AG04450 (cell line): ENCODE results near the gene NCAM1. TPM values are rescaled to one million over a fixed set of nuclear protein-coding genes. Genes with fewer than 3 reads are reported as not detected.

Experiments
- CTCF ChIA-PET: fragments of 300-600, 350-600 bp; formaldehyde crosslinking; extraction: SDS; loops from one replicate; lab custom pipeline; 2022; ENCODE audit warnings: antibody characterized with exemption, inconsistent platforms; lab: Charles Lee
- POLR2A ChIA-PET: fragments of 350-600 bp; formaldehyde crosslinking; extraction: SDS; loops from one replicate; lab custom pipeline; 2021; ENCODE audit warnings: antibody characterized with exemption, inconsistent platforms; lab: Yijun Ruan, JAX
- DNase-seq: peaks from one replicate; pipeline ENCODE4 v3.0.0-alpha.2; 2011; ENCODE audit warnings: low read depth, low spot score
- H3K27ac ChIP-seq: one replicate; pipeline ENCODE4 v1.5.1; 2012; ENCODE audit warnings: low read depth, low read length, control low read depth
- H3K27me3 ChIP-seq: one replicate; pipeline ENCODE4 v1.6.0; 2012; ENCODE audit warnings: low read length; ENCODE audit not compliant: control insufficient read depth, insufficient read depth
- H3K4me3 ChIP-seq: 2 replicates; pipeline ENCODE4 v1.5.1; 2011; ENCODE audit warnings: mild to moderate bottlenecking, low read depth, low read length, control low read depth
- H3K9me3 ChIP-seq: 2 replicates; pipeline ENCODE4 v1.5.1; 2012; ENCODE audit warnings: low read length; ENCODE audit not compliant: control insufficient read depth, insufficient read depth
- CTCF ChIP-seq: IDR thresholded peaks from 2 replicates; pipeline ENCODE4 v1.5.1; 2011; ENCODE audit warnings: low read depth, low read length, control low read depth, inconsistent platforms
- polyA plus RNA-seq: library from polyadenylated mRNA; depleted of rRNA; stranded (reverse); fragments of >200 nt; gene quantifications from 2 replicates; pipeline ENCODE4 v1.2.3, GENCODE V29; 2011

NCAM1 gene
- polyA plus RNA-seq, 1 experiment, result not detected

GRCh38 chr11:112983887-112984286 lies 22.7 kb downstream of the NCAM1 start:
- TF ChIP-seq CTCF, result no peak

DNA sequence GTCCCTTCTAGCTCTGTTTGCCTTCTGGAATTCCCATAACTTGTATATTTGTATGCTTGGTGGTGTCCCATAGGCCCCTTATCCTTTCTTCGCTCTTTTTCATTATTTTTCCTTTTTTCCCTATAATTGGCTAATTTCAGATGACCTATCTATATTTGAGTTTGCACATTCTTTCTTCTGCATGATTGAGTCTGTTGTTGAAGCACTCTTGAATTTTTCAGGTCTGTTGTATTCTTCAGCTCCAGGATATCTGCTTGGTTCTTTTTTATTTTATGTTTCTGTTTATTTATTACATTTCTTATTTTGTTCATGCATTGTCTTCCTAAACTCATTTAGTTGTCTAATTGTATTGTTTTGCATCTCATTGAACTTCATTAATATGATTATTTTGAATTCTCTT lies 28.0 kb downstream of the NCAM1 start:
- no peak for DNase-seq
- H3K27ac ChIP-seq, result no peak overlapping the region
- no peaks in the 10 kb centered on the region for H3K27me3 ChIP-seq
- no peaks in the 10 kb centered on the region; the same call in 1 of the 2 replicates for H3K9me3 ChIP-seq
- ChIA-PET POLR2A (no interaction called here), CTCF (no interaction called here)
- no peak overlapping the region for H3K4me3 ChIP-seq
- TF ChIP-seq CTCF, result no peak

More at GRCh38 chr11:112983887-112984286, 22.7 kb downstream of the NCAM1 start:
- ChIA-PET POLR2A (no interaction called here), CTCF (no interaction called here)
- no peaks in the 10 kb centered on the region for H3K9me3 ChIP-seq
- DNase-seq, result no peak
- H3K27ac ChIP-seq, result no peak overlapping the region
- H3K27me3 ChIP-seq, result no peaks in the 10 kb centered on the region
- H3K4me3 ChIP-seq, result no peak overlapping the region

DNA sequence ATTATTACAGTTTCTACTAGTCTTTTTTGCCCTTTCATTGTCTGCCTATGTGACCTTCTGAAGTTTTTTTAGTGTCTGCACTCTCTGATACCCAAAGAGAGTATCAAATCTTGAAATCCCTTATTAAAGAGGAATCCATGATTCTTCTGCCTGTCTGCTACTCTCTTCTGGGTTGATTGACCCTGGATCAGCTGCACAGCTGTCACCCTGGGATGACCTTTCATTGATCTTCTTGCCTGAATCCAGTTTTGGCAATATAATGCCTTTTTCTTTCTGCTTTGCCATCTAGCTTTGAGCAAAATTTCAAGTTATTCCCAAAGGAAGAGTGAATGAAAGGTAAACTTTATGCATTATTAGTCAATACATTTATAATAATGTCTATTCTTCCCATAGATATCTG lies 32.6 kb downstream of the NCAM1 start:
- ChIA-PET CTCF (no interaction called here), POLR2A (no interaction called here)
- TF ChIP-seq CTCF, result no peak
- H3K27ac ChIP-seq, result no peak overlapping the region
- no peak for DNase-seq
- no peaks in the 10 kb centered on the region; the same call in 1 of the 2 replicates for H3K9me3 ChIP-seq
- no peak overlapping the region for H3K4me3 ChIP-seq
- no peaks in the 10 kb centered on the region for H3K27me3 ChIP-seq

DNA sequence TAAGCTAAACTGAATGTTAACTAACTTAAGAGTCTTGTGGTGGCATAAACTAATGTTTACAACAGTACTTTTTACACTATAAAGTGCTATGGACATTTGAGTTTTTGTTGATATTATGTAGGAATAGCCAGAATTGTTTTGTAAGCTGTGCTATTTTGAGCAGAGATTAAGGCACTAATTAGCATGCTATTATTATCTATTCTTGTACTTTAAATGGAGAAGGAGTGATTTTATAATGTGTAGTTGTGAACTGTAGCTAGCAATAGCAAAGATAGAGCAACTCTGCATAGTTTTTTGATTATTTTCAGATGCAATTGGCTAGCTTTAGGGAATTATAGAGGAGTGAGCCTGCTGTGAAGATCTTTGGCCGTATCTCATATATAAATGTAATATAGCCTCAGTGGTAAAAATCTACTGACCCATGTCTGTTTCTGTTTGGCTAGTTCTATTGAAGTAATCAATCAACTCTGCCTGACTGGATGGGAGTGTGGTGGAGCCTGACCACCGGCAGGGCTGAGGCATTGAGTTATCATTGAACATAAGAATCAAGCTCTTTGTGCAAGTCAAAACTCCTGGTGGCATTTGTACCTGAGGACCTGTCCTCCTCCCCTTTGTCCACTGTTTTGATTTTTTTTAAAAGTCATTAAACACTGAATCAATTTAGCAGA lies 34.3 kb downstream of the NCAM1 start:
- no peak overlapping the region for H3K4me3 ChIP-seq
- CTCF ChIA-PET, result interaction anchor here (1.3 kb wide), 1 partner anchor 407 kb away, joined by 3 read pairs; no protein-coding TSS in a partner anchor
- H3K27me3 ChIP-seq, result no peaks in the 10 kb centered on the region
- no peak for TF ChIP-seq CTCF
- H3K27ac ChIP-seq, result no peak overlapping the region
- POLR2A ChIA-PET, result no interaction called here
- no peak for DNase-seq
- H3K9me3 ChIP-seq, result no peaks in the 10 kb centered on the region; the same call in 1 of the 2 replicates

- no peak for TF ChIP-seq CTCF
- DNase-seq, result no peak
- no peak overlapping the region for H3K4me3 ChIP-seq
- ChIA-PET CTCF (no interaction called here), POLR2A (no interaction called here)
- no peaks in the 10 kb centered on the region for H3K9me3 ChIP-seq
- H3K27me3 ChIP-seq, result no peaks in the 10 kb centered on the region
- no peak overlapping the region for H3K27ac ChIP-seq
These were observed 35.8 kb downstream of the NCAM1 start for GRCh38 chr11:112996994-112997393.
